ENCODE measurements around the gene PTPRN2. TPM values are rescaled to one million over a fixed set of nuclear protein-coding genes. Genes with fewer than 3 reads are reported as not detected.

PTPRN2 gene
- total and polyA plus RNA-seq, 2 donors (not counting 3 experiments of a cell fraction or from before 2014, with no cell fraction given) = 0.62 to 0.88 TPM

- no peak overlapping the region for H3K4me3 ChIP-seq (replicated peaks in 1 of 3; ENCODE audit: insufficient read depth in 1 of 3, low read depth in 1 of 3, low read length in 3 of 3)
- no peaks in the 10 kb centered on the region for H3K79me2 ChIP-seq (ENCODE audit: control insufficient read depth, insufficient read depth, low read length)
- no peaks in the 10 kb centered on the region for H3K36me3 ChIP-seq (ENCODE audit: control insufficient read depth in 2 of 2, extremely low read depth in 1 of 2, insufficient read depth in 2 of 2, low read length in 2 of 2)
- FAIRE-seq (no peak), DNase-seq (ENCODE audit: low read depth, low spot score) (no peak)
- H3K9me3 ChIP-seq (replicated peaks; ENCODE audit: control insufficient read depth, insufficient read depth, low read length) = peaks cover 13% of the 10 kb centered on the region
- TF ChIP-seq MAX (IDR thresholded peaks at IDR 0.05; ENCODE audit: insufficient read depth, insufficient read length) (no peak), POLR2AphosphoS5 (IDR thresholded peaks at IDR 0.05; ENCODE audit: insufficient read depth, low read depth, low read length) (no peak), POLR2A (IDR thresholded peaks at IDR 0.05; ENCODE audit: low read depth, low read length) (no peak), GATA2 (IDR thresholded peaks at IDR 0.05; ENCODE audit: insufficient read depth, insufficient read length, low read depth, low read length) (no peak), EZH2 (IDR thresholded peaks at IDR 0.05; ENCODE audit: borderline replicate concordance, low read depth, low read length, severe bottlenecking) (no peak), FOS (IDR thresholded peaks at IDR 0.05; ENCODE audit: borderline replicate concordance, insufficient read depth, low read length) (no peak), JUN (IDR thresholded peaks at IDR 0.05; ENCODE audit: borderline replicate concordance, insufficient read depth, insufficient read length, low read depth) (no peak), MYC (IDR thresholded peaks at IDR 0.05; ENCODE audit: low read depth, low read length) (no peak)
- H3K4me2 ChIP-seq (ENCODE audit: insufficient read depth, low read length) = no peak overlapping the region
- H3K4me1 ChIP-seq (ENCODE audit: control insufficient read depth, extremely low read depth, insufficient read depth, low read length) = no peaks in the 10 kb centered on the region
- intact Hi-C loops (cut with micrococcal nuclease) (no loop called here), dilution Hi-C loops (cut with MboI; ENCODE audit: extremely low pct_ligation_motif_present, low sequenced_read_pairs) (no loop called here)
- H3K9me1 ChIP-seq (replicated peaks; ENCODE audit: control insufficient read depth, extremely low read depth, insufficient read depth, low read length) = no peaks in the 10 kb centered on the region
- no peak overlapping the region for H2AFZ ChIP-seq (ENCODE audit: low read depth, low read length)
- no peak overlapping the region for H3K27ac ChIP-seq (ENCODE audit: insufficient read depth, low read depth, low read length)
- no TSS peak for BruUV-seq (replicated peaks)
- no peaks in the 10 kb centered on the region for H3K27me3 ChIP-seq (ENCODE audit: control insufficient read depth in 2 of 2, insufficient read depth in 2 of 2, low read length in 2 of 2)
- ChIA-PET POLR2A (no interaction called here), CTCF (no interaction called here)
- no peak overlapping the region for H3K9ac ChIP-seq (replicated peaks; ENCODE audit: extremely low read depth, insufficient read depth, low read length)
- H4K20me1 ChIP-seq (replicated peaks; ENCODE audit: control insufficient read depth, extremely low read depth, insufficient read depth, low read length) = no peaks in the 10 kb centered on the region
These were observed 596.3 kb downstream of the PTPRN2 start for GRCh38 chr7:157991351-157991750.

GRCh38 chr7:157990881-157991250 lies 596.8 kb downstream of the PTPRN2 start:
- no peak overlapping the region for H2AFZ ChIP-seq (ENCODE audit: low read depth, low read length)
- DNase-seq (ENCODE audit: low read depth, low spot score) (no peak), FAIRE-seq (no peak)
- H3K4me1 ChIP-seq (ENCODE audit: control insufficient read depth, extremely low read depth, insufficient read depth, low read length) = no peaks in the 10 kb centered on the region
- TF ChIP-seq POLR2AphosphoS5 (IDR thresholded peaks at IDR 0.05; ENCODE audit: insufficient read depth, low read depth, low read length) (no peak), POLR2A (IDR thresholded peaks at IDR 0.05; ENCODE audit: low read depth, low read length) (no peak), JUN (IDR thresholded peaks at IDR 0.05; ENCODE audit: borderline replicate concordance, insufficient read depth, insufficient read length, low read depth) (no peak), MAX (IDR thresholded peaks at IDR 0.05; ENCODE audit: insufficient read depth, insufficient read length) (no peak)
- intact Hi-C loops (cut with micrococcal nuclease) = no loop called here
- H3K36me3 ChIP-seq (ENCODE audit: control insufficient read depth in 2 of 2, extremely low read depth in 1 of 2, insufficient read depth in 2 of 2, low read length in 2 of 2) = no peaks in the 10 kb centered on the region
- H3K9ac ChIP-seq (replicated peaks; ENCODE audit: extremely low read depth, insufficient read depth, low read length) = no peak overlapping the region
- H3K9me3 ChIP-seq (replicated peaks; ENCODE audit: control insufficient read depth, insufficient read depth, low read length) = peaks cover 15% of the 10 kb centered on the region
- dilution Hi-C loops (cut with MboI; ENCODE audit: extremely low pct_ligation_motif_present, low sequenced_read_pairs) = no loop called here
- no peak overlapping the region for H3K27ac ChIP-seq (ENCODE audit: insufficient read depth, low read depth, low read length)
- H3K4me3 ChIP-seq (replicated peaks in 1 of 3; ENCODE audit: insufficient read depth in 1 of 3, low read depth in 1 of 3, low read length in 3 of 3) = no peak overlapping the region
- no peaks in the 10 kb centered on the region for H4K20me1 ChIP-seq (replicated peaks; ENCODE audit: control insufficient read depth, extremely low read depth, insufficient read depth, low read length)
- H3K79me2 ChIP-seq (ENCODE audit: control insufficient read depth, insufficient read depth, low read length) = no peaks in the 10 kb centered on the region
- CTCF ChIA-PET = no interaction called here
- POLR2A ChIA-PET = no interaction called here
- BruUV-seq (replicated peaks) = no TSS peak
- H3K4me2 ChIP-seq (ENCODE audit: insufficient read depth, low read length) = no peak overlapping the region
- no peaks in the 10 kb centered on the region for H3K27me3 ChIP-seq (ENCODE audit: control insufficient read depth in 2 of 2, insufficient read depth in 2 of 2, low read length in 2 of 2)
- H3K9me1 ChIP-seq (replicated peaks; ENCODE audit: control insufficient read depth, extremely low read depth, insufficient read depth, low read length) = no peaks in the 10 kb centered on the region

Measured in endothelial cell of umbilical vein (primary cell).